IPS DF 4.7 (cell line): ENCODE data around the gene FAU.

Source experiments
- DNase-seq: peaks from one replicate; pipeline ENCODE4 v3.0.0-alpha.2; 2013; ENCODE audit warnings: low spot score; ENCODE audit errors: extremely low read depth

Gene FAU

DNA sequence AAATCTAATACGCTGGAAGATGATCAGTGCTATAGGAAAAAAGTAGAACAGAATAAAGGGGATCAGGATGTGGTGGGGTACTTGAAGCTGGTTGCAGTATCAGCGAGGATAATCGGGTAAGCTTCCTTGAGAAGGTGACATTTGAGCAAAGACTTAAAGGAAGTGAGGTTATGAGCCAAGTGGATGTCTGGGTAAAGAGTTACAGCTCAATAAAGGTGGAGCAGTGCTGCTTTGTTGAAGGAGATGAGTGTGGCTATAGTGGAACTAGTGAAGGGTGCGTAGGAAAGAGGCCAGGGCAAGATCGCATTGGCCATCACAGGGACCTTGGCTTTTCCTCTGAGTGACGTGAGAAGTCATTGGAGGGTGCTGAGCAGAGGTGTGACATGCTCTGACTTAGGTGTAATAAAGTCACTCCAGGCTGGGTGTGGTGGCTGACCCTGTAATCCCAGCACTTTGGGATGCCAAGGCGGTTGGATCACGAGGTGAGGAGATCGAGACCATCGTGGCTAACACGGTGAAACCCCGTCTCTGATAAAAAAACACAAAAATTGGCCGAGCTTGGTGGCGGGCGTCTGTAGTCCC lies 14.7 kb upstream of the FAU start:
- no peak for DNase-seq

DNA sequence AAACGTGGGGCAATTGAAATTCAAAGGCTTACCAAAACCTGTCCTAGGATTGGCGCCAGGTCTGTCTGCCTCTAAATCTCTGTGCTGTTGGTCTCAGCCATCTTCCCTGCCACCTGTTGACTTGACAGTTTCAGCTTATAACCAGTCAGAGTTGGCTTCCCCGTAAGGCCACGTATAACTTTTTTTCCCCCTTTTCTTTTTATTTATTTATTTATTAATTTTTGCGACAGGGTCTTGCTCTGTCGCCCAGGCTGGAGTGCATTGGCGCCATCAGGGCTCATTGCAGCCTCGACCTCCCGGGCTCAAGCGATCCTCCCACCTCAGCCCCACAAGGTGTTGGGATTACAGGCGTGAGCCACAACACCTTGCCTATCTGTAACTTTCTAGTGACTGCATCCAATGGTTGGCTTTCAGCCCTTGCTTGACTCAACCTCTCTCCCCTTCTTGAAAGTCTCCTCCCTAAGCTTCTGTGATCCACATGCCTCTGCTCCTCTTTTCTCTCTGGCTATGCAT lies 13.8 kb upstream of the FAU start:
- DNase-seq = no peak

- no peak for DNase-seq
Measured at GRCh38 chr11:65134952-65135632, 13.2 kb upstream of the FAU start.

GRCh38 chr11:65134240-65134951 lies 12.5 kb upstream of the FAU start, which contains the start of gene SYVN1:
Gene SYVN1 (minus strand): TSS chr11:65134519. CDS start chr11:65133601, 918 bp downstream.
- DNase-seq = no peak

DNA sequence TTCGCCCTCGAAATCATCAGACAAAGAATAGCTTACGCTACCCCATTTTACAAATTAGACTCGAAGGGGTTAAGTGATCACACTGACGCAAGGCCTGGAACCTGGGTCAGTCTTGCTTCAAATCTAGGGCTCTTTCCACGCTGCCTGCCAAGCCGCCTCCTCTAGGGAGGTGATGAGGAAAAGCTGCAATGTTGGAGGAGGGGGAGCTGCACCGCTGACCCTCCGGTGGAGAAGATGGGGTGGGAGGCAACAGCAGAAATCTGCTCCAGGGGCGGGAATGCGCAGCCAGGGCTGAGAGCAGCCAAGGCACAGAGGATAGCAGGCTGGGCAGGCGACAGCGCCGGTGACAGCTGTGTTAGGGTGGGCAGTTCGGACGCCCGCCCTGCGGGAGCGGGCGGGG lies 11.8 kb upstream of the FAU start:
- no peak for DNase-seq

- no peak for DNase-seq
Measured at GRCh38 chr11:65132988-65133700, 11.2 kb upstream of the FAU start.

- no peak for DNase-seq
Measured at GRCh38 chr11:65132238-65132987, 10.5 kb upstream of the FAU start.

GRCh38 chr11:65131895-65132237 lies 9.9 kb upstream of the FAU start:
- no peak for DNase-seq

- DNase-seq = no peak
Measured at GRCh38 chr11:65131417-65131776, 9.5 kb upstream of the FAU start.

- DNase-seq = no peak
Measured at GRCh38 chr11:65130631-65131416, 8.9 kb upstream of the FAU start.

- no peak for DNase-seq
Measured at GRCh38 chr11:65129649-65130441, 7.9 kb upstream of the FAU start.

DNA sequence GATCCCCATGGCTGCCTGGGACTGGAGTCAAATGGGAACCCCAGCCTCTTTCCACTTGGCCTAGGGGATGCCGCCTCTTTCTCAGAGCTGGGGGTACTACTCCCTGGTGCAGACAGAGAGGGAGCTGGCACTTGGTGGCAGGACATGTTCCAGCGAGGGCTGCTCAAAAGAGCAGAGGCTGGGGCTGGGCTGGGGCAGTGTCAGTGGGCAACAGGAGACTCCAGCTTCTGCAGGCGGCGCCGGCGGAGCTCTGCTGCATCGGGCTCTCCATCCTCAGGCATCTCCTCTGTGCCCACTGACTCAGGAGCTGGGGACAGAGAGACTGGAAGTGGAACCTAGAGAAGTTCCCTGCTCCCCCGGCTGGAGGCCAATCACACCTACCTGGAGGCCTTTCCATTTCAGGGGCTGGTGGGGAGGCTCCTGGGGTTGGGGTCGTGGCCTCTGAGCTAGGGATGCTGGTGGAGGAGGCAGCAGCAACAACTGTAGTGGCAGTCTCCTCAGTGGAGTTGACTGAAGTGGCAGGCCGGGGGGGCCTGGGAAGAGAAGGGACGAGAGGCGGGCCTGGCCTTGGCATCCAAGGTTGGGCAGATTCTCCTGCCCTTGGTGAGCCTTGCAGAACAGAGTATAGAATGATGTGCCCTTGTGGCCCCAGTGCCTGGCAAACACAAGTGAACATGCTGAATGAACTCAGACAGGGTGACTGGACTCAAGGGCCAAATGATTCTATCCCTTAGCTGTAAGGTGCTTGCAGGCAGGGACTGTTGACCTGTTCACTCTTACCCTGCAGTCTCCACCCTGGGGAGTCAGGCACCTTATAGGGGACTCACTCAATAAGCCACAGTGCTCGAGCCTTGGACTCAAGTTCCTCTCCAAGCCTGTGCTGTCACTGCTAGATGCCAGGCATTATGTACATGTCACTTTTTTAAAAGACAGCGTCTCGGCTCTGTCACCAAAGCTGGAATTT lies 6.5 kb upstream of the FAU start:
- no peak for DNase-seq

DNA sequence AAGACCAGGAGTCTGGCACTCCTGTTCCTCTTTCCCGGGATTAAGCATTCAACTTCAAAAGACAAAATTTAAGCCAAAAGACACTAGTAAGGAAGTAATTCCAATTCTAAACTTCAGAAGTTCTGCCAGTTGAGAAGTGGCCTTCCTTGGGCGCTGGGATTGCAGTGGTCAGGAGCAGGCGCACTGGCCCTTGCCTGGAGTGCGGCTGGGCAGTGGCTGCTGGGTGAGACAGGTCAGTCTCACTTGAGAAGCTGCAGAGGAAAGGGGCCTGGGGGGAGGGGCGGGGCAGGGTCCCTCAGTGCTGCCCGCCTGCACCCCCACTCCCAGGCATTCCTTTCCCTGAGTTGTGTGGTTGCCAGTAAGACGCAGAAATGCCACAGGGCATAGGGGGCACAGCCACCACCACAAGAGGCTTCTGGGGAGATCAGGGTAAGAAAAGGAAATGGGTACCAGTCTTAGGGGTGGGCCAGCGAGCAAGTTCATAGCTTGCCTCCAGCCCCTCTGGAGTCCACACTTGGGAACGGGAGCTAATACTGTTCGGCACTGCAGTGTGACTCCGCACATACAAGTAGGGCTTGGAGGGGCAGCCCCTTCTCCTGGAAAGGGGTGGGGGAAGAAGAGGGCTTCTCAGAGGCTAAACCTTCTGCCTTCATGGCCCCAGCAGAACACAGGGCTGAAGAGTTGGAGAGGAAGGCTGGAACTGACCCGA lies 5.7 kb upstream of the FAU start:
- DNase-seq = no peak

DNA sequence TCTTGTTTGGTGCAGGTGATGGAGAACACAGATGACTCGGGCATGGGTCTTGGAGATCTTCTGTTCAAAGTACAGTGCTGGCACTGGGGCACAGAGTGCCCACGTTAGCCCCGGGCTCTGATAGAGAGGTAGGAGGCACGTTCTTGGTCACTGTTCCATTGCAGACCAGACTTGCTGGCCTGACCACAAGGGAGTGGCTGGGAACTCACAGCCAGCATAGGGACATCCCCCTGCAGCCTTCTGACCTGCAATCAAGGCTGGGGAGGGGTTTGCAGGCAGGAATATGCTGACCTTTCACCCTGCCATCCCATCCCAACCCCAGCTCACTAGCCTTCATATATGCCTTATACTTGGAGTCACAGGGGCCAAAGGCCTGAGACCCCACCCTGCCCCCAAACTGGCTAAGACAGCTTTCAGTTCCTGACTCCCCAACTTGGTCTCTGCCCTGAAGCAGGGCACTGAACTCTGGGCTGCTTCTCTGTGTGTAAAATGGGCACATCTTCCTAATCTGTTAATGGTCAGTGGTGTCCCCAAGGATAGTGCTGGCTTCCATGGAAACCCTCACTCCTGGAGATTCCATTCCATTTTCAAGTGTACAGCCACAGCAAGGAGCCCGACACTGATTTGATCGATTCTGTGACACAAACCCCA lies 4.8 kb upstream of the FAU start:
- no peak for DNase-seq

- no peak for DNase-seq
Measured at GRCh38 chr11:65125197-65126056, 3.5 kb upstream of the FAU start.

DNA sequence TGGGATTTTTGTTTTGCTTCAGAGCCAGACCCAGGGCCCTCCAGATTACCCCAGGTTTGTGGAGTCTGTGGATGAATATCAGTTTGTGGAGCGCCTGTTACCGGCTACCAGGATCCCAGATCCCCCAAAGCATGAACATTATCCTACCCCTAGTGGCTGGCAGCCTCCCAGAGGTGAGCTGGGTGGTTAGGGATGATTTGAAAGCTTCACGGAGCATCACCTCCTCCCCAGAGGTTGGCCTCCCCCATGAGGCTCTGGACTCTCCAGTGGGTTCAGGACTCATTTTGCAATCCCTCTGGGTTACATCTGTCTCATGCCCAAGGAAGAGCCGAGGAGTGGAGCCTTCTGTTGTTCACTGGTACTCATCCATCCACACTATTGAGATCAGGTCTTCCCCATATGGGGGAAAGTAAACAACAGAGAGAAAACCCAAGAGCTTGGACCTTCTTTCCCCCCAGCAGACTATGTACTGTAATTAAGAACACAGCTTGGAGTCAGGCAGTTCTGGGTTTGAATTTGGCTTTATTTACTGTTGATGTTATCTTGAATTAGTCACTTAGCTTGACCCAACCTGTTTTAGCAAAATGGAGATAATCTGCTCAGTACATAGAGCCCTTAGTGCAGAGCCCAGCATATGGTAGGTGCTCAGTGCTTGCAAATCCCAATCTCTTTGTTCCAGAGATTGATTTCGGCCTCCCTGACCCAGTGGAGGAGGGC lies 2.7 kb upstream of the FAU start:
- DNase-seq = no peak
